Ramos (cell line): ENCODE results near the gene FBXO5.
"Not testable (repeated sequence)": the region's sequence is repeated elsewhere in the genome, so short reads cannot be mapped to it uniquely, and the experiment has no call there.

Experiments used
- in situ Hi-C: fragments of 300-500 bp; cut with MboI; formaldehyde crosslinking; loops from one replicate; pipeline ENCODE4 v1.14.3; 2022; ENCODE audit warnings: low sequenced_read_pairs; ENCODE audit not compliant: unreplicated experiment

FBXO5 gene

GRCh38 chr6:152993847-152994246 lies 11.0 kb upstream of the FBXO5 start:
- in situ Hi-C loops, result loop anchor here (25.0 kb wide), 1 partner anchor 1607 kb away; the partner anchor contains the start of gene ZBTB2

DNA sequence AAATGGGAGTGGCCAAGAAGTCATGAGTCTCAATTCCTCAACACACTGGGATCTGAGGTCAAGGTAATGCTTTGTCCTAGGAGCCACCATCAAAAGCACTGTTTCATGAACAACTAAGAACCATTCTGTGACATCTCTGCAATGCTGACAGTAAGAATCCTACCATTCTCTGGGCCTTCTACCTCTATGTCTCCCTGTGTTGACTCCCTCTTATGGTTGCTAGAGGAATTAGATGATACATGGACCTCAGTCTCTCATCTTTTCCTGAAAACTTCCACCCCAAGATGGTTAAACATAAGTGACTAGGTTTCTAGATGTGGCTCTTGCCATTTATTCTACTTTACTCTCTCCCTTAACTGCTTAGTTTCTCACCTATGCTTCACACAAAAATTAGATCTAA lies 10.6 kb upstream of the FBXO5 start:
- in situ Hi-C loops, result loop anchor here (25.0 kb wide), 1 partner anchor 1606 kb away; the partner anchor contains the start of gene ZBTB2

DNA sequence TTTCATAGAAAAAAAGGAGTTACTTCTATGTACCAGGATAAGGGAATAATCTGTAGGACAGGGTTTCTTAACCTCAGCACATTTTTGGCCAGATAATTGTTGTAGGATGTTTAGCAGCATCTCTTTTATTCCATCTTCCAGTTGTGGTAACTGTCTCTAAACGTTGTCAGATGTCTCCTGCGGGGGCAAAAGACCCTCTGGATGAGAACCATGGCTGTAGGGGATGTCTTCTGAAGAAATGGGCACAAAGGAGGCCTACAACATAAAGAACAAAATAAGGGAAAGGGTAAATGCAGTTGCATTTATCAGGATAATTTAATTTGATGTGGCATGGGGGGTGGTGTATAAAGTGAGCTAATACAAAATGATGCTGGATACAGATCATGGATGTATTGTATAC lies 4.1 kb upstream of the FBXO5 start:
- in situ Hi-C loops, result loop anchor here (10.0 to 25.0 kb wide), 2 partner anchors 302 to 1600 kb away; partner anchors contain the start of gene ZBTB2

DNA sequence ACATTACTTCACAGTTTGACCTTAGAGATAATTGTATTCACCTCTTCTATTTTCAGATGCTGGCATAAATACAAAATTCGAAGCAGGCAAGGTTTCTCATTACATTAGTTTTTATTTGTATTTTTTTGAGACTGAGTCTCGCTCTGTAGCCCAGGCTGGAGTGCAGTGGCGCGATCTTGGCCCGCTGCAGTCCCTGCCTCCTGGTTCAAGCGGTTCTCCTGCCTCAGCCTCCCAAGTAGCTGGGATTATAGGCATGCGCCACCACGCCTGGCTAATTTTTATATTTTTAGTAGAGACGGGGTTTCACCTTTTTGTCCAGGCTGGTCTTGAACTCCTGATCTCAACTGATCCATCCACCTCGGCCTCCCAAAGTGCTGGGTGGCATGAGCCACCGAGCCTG lies 2.5 kb upstream of the FBXO5 start:
- in situ Hi-C loops, result loop anchor here (10.0 to 25.0 kb wide), 2 partner anchors 300 to 1598 kb away; partner anchors contain the start of gene ZBTB2

DNA sequence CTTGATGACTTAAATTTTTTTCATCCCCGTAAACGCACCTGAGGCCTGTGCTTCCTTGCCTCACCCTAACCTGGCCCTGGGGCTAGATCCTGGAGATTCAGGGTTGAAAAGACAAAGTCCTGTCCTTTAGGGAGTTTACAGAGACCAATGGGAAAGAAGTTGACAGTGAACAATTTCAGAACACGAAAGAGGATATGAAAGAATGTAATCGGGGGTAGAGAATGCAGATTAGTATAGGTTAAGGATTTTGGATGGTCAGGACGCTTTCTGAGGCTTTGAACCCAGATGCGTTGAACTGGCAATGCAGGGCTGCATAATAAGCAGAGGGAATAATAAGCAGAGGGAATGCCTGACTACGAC lies 1.7 kb upstream of the FBXO5 start:
- in situ Hi-C loops, result loop anchor here (10.0 to 25.0 kb wide), 2 partner anchors 300 to 1597 kb away; partner anchors contain the start of gene ZBTB2

DNA sequence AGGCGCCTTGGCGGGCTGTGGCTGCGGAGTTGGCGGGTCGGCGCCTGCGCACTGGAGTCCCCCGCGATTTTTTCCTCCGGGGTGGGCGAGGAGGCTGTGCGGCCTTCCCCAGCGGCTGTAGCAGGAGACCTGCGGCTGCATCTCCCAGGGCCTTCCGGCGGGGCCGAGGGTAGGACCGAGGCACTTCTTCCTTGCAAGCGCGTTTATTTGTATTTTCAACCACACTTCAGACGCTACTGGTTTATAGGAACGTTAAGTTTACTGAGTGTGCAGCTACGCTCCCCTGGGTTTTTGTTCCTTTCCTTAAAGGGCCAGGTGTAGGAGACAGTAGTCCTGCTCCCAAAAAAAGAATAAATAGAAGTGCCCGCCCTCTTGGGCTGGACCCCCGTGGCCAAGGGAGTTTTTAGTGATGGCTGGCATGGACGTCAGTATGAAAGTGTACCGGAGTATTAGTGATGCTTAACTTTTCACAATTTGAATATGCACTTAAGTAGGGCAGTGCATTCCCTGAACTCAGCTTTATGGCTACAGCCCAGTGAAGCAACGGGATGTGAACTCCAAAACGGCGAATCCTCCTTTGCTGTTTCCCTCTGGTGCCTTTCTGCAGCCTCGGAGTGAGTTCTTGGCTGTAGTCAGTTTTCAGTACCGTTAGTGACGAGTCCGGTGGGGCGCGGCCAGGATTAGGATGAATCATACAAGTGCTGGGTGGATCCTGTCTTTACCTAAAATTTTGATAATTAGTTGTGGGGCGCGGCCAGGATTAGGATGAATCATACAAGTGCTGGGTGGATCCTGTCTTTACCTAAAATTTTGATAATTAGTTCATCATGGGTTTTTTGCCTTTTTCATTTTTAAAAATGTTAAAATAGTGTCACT lies 1.0 kb upstream of the FBXO5 start:
- in situ Hi-C loops, result loop anchor here (10.0 to 25.0 kb wide), 2 partner anchors 299 to 1597 kb away; partner anchors contain the start of gene ZBTB2

DNA sequence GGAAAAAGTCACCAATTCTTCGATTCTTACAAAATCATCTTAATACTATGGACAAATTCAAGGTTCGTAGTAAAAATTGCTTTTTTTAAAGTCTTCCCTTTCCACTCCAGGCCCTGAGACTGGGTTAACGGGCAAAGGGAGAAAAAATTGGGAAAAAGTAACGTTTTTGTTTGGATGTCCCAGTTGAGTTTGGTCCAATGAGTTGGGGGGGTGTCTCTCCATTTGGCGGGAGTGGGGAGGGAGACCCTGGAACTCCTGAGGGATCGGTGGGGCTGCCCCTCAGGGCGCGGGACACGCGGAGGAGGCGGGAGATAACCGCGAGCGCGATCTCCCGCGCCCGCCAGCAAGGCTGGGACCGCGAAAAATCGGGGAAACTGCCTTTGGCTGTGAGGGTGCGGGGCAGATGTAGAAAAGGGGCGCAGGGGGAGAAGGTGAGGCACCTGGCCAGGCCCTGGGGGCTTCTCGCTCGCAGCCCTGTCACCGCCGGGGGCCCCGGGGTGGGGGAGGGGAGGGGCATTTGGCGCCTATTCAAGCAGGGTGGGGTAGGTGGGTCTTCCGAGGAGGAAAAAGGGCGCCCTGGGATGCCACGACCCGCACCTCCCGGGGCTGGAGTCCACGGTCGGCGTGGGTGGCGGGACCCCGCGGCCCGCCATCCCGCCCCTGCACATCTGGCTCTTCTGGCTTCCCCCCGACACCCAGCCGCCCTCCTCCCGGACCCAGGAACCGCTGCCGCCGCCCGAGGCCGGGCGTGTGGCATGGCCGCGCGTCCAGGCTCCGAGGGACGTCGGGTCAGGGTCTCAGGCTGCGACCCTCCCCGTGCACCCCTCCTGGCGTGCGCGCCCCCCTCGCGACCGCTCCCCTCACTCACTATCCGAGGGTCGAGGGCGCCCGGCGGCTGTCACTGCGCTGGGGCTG lies 595 bp downstream of the FBXO5 start:
- in situ Hi-C loops, result loop anchor here (10.0 to 25.0 kb wide), 2 partner anchors 297 to 1595 kb away; partner anchors contain the start of gene ZBTB2

GRCh38 chr6:152981219-152981618 lies 1.6 kb downstream of the FBXO5 start:
- in situ Hi-C loops, result loop anchor here (10.0 to 25.0 kb wide), 2 partner anchors 296 to 1594 kb away; partner anchors contain the start of gene ZBTB2

GRCh38 chr6:152980656-152981055 lies 2.2 kb downstream of the FBXO5 start:
- in situ Hi-C loops, result loop anchor here (10.0 to 25.0 kb wide), 2 partner anchors 296 to 1593 kb away; partner anchors contain the start of gene ZBTB2

GRCh38 chr6:152979116-152979515 lies 3.7 kb downstream of the FBXO5 start:
- in situ Hi-C loops, result loop anchor here (25.0 kb wide), 1 partner anchor 1592 kb away; the partner anchor contains the start of gene ZBTB2

GRCh38 chr6:152978058-152978457 lies 4.8 kb downstream of the FBXO5 start:
- in situ Hi-C loops, result loop anchor here (25.0 kb wide), 1 partner anchor 1591 kb away; the partner anchor contains the start of gene ZBTB2

- in situ Hi-C loops, result loop anchor here (25.0 kb wide), 1 partner anchor 1590 kb away; the partner anchor contains the start of gene ZBTB2
Observed at GRCh38 chr6:152977556-152977955, 5.3 kb downstream of the FBXO5 start.

DNA sequence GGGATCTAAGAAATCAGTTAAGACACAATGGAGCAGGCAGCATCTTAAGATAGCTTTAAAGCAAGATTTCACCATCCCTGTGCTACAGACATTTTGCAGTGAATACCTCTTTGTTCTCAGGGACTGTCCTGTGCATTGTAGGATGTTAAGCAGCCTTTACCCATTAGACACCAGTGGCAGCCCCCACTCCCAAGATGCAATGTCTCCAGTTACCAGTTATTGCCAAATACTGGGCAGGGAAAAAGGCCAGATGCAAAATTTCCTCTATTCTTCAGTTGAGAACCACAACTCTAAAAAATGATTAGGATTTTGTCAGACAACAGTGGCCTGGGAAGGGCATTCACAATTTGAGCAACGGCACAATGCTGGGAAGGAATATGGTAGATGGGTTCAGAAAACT lies 6.1 kb downstream of the FBXO5 start:
- in situ Hi-C loops, result loop anchor here (25.0 kb wide), 1 partner anchor 1589 kb away; the partner anchor contains the start of gene ZBTB2

- in situ Hi-C loops, result loop anchor here (25.0 kb wide), 1 partner anchor 1588 kb away; the partner anchor contains the start of gene ZBTB2
Observed at GRCh38 chr6:152975204-152975915, 7.5 kb downstream of the FBXO5 start.

DNA sequence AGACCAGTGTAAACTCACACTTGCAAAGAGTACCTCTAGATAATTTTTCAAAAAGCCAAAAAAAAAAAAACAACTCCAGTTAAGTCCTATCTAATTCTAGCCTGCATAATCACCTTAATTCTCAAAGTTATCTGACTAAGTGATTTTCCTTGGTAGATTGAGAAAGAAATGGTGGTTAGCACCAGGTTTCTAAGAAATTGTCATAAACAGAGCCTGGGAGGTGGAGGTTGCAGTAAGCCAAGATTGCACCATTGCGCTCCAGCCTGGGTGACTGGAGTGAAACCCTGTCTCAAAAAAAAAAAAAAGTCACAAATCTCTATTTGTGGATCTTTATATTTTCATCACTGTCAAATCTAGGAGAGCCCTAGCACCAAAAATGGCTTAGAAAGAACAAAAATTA lies 8.9 kb downstream of the FBXO5 start:
- in situ Hi-C loops, result no loop called here

DNA sequence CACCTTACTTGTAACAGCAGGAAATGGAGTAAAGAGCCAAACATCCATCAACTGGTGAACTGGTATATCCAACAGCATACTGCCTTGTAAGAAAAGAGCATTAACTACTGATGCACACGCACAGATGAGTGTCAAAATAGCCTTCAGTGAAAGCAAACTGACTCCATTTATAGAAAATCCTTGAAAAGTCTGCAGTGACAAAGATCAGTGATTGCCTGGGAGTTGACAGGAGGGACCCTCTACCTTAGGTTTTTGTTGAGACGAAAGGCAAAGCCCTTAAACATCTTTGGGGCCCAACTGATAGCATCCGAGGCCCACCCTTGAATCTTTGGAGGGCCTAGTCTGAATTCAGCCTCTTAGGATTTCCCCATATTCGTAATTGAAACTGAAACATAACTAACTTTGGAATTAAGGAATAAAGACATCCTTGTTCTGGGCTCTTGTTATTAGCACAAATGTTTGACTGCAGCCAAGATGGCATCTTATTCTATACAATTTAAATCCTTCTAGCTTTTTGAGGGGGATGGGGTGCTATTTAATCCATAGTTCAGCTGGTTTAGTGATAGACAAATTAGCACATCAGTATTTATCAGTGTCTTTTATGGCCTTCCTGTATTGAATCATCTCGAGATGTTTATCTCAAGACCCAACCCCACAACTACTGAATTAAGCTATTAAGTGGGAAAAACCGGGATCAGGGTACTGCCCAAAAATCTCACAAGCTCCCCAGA lies 13.0 kb downstream of the FBXO5 start:
- in situ Hi-C loops, result no loop called here

GRCh38 chr6:152966168-152966894 lies 16.5 kb downstream of the FBXO5 start:
- in situ Hi-C loops, result not testable (repeated sequence)

GRCh38 chr6:152959333-152959732 lies 23.5 kb downstream of the FBXO5 start:
- in situ Hi-C loops, result no loop called here
